ENCODE data around the gene NUP98.
A peak's percentile ranks its signal among the peaks of the same experiment; 100 is the strongest.
"Not testable (repeated sequence)": the region's sequence is repeated elsewhere in the genome, so short reads cannot be mapped to it uniquely, and the experiment has no call there.

Gene NUP98

DNA sequence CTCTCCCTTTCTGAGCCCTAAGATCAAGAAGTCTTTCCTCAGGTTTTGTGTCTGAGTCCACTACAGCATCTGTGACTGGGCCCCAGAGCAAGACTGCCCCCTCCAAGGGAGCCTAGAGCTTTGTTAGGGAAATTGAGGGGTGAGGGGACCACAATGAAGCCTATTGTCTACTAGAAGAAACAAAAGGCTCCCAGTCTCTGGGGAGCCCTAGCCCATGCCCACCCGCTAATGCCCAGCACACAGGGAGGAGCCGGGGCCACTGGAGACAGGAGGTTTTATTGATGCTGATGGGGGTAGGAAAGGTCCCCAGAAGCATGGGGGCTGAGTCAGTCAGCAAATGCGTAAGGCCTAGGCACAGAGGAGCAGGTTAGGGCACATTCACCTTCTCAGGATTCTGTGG is 29.4 kb upstream of the NUP98 start:
- DNase-seq (ENCODE audit: low spot score) (no peak), FAIRE-seq (no peak)

DNA sequence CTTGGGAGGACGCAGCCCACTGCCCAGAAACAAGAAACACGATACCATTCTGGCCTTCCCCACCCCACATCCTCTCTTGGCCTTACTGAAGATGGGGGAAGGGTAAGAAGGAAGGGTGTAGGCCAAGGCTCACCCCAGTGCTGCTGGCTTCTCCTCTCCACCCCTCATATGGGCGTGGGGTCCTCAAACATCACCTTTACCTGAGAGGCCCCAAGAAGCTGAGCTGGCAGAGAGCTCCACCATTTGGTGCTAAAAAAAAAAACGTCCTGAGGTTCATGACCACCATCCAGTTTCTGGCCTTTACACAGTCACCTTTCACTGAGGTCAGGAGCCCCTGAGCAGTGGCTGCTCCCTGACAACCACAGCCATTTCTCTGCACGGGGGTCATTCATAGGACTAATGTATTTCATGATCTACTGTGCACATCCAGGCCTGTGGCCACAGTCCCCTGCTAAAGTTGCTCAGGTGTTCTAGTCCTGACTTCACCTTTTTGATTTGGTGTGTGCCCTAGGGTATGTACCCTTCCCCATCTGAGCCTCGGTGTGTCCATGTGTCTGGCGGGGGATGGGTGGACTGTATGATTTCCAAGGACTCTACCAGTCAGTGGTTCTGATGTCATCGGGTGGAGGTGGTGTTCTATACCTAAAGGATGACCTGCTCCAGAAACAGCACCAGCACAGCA is 28.3 kb upstream of the NUP98 start:
- FAIRE-seq, result no peak
- DNase-seq (ENCODE audit: low spot score), result no peak

DNA sequence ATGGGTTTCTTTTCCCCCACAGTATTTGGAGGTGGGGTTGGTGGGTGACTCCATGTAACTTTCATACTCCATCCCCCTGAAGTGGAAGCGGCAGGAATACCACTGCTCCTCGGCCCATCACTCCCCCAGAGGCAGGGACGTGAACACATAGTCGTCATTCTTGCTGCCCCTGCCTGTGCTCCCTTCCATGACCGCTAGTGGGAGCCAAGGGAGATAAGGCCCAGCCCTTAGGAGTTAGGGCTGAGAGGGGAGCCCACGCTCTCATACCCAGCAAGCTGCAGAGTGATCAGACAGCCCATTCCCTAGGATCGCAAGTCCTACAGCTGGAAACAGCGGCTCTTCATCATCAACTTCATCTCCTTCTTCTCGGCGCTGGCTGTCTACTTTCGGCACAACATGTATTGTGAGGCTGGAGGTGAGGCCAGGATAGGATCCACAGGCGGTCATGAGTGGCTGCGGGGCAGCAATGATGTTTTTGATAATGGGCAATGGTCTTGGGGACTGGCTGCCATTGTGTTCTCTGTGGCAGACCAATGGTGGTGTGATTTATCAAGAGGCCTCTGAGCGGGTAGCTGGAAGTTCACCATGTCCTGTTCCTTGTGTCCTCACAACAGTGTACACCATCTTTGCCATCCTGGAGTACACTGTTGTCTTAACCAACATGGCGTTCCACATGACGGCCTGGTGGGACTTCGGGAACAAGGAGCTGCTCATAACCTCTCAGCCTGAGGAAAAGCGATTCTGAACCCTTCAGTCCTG is 27.5 kb upstream of the NUP98 start:
- peak; percentile 67 for DNase-seq (ENCODE audit: low spot score)
- peak; percentile 52 for FAIRE-seq

DNA sequence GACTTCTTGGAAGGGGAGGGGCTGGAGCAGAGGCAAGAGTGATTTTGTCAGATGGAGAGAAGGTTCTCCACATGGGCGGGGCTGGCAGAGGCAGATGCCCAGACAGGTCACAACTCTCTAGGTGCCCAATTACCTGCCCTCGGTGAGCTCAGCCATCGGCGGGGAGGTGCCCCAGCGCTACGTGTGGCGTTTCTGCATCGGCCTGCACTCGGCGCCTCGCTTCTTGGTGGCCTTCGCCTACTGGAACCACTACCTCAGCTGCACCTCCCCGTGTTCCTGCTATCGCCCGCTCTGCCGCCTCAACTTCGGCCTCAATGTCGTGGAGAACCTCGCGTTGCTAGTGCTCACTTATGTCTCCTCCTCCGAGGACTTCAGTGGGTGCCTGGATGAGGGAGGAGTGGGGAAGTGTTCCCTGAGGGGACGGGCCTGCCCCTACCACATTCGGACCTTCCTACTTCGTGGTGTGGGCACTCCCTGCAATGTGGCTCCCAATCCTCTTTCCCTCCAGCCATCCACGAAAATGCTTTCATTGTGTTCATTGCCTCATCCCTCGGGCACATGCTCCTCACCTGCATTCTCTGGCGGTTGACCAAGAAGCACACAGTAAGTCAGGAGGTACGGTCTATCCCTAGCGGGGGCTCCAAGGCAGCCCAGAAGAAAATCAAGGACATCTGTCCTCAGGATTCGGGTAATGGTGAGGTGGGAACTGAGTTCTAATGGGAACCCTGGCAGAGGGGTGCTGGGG is 26.6 kb upstream of the NUP98 start:
- no peak for FAIRE-seq
- no peak for DNase-seq (ENCODE audit: low spot score)

DNA sequence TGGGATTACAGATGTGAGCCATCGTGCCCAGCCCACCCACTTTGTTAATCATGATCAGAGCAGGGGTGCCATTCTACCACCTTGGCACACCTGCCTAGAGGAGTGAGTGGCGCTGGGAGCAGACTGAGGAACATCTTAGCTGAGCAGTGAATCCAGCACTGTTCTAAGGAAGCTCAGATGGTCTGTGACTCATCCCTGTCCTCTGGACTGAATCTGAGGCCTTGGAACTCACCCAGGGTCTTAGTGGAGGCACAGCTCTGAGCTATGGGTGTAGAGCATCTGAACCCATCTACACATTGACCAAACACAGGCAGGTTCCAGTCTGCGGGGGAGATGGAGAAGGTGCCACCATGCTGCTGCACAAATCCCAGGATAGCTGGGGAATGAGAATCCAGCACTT is 25.9 kb upstream of the NUP98 start:
- no peak for FAIRE-seq
- peak; percentile 21 for DNase-seq (ENCODE audit: low spot score)

DNA sequence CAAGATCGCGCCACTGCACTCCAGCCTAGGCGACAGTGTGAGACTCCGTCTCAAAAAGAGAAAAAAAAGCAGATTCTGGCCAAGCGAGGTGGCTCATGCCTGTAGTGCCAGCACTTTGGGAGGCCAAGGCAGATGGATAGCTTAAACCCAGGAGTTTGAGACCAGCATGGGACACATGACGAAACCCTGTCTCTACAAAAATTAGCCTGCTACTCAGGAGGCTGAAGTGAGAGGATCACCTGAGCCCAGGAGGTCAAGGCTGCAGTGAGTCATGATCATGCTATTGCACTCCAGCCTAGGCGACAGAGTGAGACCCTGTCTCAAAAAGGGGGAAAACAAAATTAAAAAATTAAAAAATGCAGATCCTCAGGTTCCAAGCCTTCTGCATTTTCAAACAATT is 25.0 kb upstream of the NUP98 start:
- DNase-seq (ENCODE audit: low spot score), result no peak
- FAIRE-seq, result no peak

DNA sequence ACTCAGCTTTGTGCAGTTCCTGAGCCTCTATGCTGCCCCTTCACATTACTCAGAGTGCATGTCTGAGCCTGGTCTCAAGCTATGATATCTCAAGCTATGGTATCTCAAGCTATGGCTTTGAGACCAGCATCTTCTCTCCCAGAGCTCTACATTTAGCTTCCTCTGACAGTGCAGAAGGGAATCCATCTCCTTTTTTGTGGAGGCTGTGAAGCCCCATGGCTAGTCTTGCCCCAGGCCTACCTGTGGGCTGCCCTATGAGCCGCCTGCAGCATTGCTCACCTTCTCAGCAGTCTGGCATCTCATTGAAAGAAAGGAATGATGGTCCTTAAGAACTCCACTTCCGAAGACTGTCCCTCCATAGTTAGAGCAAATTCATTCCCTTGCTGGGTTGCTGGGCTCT is 23.6 kb upstream of the NUP98 start:
- FAIRE-seq (no peak), DNase-seq (ENCODE audit: low spot score) (no peak)

DNA sequence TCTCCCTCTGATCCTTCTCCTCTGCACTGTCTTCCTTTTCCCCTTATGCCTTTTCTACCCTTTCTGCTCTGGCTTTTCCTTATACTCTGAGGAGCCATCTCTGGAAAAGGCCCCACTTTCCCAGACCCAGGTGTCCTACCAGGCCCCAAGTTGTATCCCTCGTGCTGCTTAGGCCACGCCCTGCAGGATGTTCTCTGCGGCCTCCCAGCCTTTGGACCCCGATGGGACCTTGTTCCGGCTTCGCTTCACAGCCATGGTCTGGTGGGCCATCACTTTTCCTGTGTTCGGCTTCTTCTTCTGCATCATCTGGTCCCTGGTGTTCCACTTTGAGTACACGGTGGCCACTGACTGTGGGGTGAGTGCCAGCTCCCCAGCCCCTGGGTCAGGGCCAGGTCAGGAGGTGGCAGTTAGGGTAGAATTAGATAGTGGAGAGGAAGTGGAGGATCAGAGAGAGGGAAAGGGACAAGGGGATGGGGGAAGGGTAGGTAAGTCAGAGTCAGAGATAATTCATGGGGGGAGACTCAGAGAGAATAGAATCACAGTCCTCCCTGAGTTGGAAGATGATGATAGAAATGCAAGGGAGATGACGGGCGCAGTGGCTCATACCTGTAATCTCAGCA is 19.9 kb upstream of the NUP98 start:
- FAIRE-seq (no peak), DNase-seq (ENCODE audit: low spot score) (no peak)

DNA sequence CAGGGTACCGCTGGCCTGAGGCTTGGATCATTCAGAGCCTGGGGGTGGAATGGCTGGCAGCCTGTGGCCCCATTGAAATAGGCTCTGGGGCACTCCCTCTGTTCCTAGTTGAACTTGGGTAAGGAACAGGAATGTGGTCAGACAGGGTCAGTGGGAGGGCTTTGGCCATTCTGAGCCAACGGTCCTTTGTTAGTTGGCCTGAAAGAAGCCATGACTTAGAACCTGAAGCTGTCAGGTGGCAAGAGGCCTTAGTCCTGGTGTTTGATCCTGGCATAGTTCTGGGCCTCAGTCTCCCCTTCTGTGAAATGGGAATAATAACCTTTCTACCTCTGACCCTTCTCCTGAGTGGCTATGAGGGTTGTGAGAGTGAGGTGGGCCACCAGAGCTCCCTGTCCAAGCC is 19.3 kb upstream of the NUP98 start:
- DNase-seq (ENCODE audit: low spot score) (no peak), FAIRE-seq (no peak)

DNA sequence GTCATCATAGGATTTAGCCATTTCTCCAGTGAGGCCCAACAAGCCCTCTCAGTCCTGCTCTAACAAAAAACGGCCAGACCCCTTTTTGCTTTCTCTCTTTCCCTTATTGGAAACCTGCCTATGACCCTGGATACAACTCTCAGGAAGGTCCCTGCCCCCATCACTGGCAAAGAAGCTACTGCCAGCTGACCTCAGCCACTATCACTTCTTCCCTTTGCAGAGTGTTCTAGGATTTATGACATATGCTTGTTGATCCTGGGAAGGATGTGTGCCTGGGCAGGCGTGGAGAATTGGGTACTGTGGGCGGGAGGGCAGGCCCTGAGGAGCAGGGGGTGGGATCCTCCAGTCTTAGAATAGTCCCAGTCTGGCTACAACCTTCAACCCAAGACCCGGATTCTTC is 18.5 kb upstream of the NUP98 start:
- no peak for DNase-seq (ENCODE audit: low spot score)
- FAIRE-seq, result no peak

DNA sequence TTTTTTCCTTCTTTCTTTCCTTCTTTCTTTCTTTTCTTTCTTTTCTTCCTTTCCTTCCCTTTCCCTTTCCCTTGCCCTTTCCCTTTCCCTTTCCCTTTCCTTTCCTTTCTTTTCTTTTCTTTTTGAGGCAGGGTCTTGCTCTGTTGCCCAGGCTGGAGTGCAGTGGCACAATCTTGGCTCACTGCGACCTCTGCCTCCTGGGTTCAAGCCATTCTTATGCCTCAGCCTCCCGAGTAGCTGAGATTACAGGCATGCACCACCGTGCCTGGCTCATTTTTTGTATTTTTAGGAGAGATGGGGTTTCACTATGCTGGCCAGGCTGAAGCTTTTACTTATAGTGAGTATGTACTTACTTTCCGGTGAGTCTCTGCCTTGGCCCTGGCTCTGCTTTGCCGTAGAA is 17.5 kb upstream of the NUP98 start:
- FAIRE-seq; DNase-seq (ENCODE audit: low spot score): not testable (repeated sequence)

DNA sequence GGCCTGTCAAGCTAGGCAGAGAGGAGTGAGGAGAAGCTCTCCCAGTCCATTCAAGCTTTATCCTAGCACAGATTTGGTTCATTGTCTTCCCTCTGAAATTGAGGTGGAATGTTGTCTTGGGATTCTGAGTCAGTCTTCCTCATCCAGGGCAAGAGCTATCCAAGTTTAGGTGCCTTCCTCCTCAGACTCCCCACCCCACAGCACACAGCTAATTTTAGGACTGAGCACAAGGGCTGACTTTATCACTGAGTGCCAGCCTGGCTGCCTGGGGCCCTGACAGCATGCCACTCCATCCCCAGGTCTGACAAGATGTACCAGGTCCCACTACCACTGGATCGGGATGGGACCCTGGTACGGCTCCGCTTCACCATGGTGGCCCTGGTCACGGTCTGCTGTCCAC is 13.6 kb upstream of the NUP98 start:
- FAIRE-seq (no peak), DNase-seq (ENCODE audit: low spot score) (no peak)

DNA sequence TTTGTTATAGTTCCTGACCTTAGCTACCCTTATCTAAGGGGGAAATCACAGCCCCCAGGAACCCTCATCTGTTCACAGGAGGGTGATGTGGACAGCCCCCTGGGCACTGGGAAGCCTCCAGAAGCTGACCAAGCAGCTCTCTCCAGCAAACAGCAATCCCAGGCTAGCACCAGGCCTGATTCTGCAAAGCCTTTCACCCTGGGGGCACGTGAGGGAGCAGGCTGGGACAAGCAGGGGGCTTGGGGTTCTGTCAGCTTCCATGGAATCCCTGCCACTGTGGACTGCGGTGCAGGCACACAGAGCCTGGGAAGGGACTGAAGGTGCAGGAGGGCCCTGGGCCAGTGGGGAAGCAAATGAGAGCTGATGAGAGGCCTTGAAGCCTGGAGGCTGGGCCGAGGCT is 13.1 kb upstream of the NUP98 start:
- no peak for FAIRE-seq
- DNase-seq (ENCODE audit: low spot score), result no peak

DNA sequence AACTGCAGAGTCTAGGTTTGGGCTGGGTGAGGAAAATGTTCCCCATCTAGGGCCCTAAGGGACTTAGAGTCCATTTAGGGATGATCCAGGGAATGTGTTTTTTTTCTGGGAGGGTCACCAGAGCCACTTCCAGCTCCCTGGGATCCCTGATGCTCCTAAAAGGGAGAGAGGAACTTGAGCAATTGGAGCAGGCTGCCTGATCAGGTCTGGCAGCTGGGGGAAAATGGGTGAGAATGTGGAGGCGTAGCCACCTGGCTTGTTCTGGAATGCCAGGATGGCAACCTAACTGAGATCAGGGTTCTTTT is 12.2 kb upstream of the NUP98 start:
- FAIRE-seq (no peak), DNase-seq (ENCODE audit: low spot score) (no peak)

DNA sequence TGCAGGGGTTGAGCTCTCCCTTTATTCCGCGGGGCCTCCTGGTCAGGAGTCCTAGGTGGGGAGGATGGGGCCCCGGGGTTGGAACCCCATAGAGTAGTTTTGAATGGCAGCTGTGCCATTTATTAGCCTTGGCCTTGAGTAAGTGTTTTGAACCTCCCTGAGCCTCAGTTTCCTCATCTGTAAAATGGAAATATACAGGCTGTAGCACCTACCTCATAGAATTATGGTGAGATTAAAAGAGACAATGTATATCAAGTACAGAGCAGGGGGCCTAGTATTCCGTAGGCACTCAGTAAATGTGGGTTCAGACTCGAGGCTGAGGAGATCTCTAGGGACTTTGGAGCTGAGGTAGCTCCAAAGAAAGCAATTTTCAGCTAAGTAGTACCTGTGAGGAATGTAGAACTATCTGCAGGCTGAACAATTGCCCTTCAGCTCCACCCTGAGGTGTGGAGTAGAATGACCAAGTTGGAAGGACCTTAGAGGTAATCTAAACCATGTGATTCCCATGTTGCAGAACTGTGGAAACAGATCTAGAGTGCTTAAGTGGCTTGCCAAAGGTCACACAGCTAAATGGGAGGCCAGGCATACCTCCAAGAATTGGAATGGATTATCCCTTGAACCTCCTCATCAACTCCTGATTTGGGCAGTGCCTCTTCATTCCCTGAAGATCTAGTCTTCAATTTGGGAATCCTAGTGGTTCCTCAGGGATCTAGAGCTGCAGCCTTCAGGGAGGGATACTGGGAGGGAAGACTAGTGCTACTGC is 11.7 kb upstream of the NUP98 start:
- DNase-seq (ENCODE audit: low spot score) (peak; percentile 44), FAIRE-seq (no peak)

DNA sequence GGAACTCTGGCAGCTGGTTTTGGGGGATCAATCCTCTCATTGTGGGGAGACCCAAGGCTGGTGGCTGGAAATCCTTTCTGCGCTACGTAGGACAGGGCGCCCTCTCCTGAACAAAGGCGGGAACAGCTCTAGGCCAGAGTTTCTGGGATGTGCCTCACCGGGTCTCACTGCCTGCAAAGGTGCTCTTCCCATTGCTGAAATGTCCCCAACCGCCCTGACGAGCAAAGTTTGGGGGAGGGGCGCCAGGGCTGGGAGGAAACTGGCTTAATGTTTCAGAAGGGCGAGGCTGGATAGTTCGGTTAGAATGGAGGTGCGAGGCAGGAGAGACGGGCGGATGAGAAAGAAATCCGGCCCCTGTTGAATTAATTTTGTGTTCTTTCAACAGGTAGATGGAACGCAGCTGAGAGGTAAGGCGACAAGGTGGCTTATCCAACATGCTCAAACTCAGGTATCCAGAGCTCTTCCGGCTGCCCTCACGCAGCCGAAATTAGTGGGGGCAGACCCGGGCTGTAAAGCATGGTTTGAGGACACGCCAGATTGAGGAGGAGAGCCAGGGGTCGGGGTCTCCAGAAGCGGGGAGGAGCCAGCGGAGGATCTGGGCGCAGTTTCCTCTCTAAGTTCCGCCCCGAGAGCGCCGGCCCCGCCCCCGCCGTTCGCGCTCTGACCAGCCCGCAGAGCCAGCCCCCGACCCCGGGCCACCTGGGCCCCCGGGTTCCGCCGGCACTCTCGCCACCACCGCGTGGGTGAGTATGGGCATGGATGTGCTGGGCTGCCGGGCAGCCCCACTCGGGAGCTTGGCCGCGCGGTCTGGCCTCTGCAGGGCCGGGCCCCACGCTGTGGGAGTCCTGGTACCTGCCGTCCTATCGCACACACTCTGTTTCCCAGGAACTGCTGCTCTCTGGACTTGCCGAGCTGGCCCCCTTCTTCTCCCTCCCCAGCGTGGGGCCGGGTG is 10.8 kb upstream of the NUP98 start, which contains the start of gene PGAP2:
PGAP2 (plus strand) TSS at position 652 of the 952 bp plus-strand sequence. CDS start 2,700 bp downstream, outside the sequence.
- DNase-seq (ENCODE audit: low spot score) (peak; percentile 53), FAIRE-seq (no peak)

DNA sequence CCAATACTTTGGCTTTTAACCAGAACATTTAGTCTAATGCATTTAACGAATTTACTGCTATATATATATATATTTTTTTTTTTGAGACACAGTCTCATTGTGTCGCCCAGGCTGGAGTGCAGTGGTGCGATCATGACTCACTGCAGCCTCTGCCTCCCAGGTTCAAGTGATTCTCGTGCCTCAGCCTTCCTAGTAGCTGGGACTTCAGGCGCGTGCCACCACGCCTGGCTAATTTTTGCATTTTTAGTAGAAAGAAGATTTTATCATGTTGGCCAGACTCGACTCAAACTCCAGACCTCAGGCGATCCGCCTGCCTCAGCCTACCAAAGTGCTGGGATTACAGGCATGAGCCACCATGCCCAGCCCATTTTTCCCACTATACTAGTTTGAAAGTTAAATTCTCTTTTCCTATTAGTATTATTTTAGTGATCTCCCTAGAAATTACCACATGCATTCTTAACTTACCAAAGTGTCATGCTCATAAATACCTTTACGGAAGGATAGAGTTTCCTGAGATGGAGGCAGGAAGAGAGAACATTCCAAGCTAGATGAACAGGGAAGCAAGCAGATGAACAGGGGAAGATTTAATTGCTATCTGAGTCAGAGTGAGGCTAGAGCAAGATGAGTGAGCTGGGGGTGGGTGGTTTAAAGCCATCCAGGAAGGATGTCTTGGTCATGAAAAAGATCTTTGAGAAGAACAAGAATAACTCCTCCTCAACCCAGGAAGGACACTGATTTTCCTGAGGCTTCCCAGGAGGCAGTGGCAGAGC is 6.6 kb upstream of the NUP98 start:
- DNase-seq (ENCODE audit: low spot score) (peak; percentile 38), FAIRE-seq (no peak)

DNA sequence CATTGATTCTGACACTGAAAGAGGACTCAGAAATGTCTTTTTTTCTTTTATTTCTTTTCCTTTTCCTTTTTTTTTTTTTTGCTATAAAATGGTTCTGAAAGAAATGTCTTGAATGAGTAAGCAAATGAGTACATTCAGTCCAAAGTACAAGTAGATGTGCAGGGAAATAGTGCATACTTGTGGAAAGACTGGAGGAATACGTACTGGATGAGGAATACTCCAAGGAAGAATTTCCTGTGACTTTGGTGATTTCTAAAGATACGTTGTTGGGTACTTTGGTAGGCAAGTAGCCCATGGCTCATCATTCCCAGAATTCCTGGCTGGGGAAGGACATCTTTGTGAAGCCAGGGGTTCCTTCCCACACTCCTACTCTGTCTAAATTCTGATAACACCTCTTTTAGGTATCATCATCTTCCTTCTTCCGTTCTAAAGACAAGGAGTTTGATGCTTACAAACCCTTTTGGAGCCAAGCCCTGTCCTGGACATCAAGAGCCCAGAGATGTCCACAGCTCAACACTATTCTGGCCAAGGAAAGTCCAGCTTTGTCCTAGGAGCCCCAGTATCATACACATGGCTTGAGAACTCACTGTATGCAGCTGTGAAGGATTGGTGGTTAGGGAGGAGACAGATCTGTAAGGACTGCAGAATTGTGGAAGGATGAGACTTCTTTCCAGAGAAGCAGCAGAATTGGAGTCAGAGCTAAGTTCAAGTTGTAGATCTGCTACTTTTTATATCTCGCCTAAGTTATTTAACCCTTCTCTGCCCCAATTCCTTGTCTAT is 4.8 kb upstream of the NUP98 start:
- no peak for FAIRE-seq
- DNase-seq (ENCODE audit: low spot score), result no peak

DNA sequence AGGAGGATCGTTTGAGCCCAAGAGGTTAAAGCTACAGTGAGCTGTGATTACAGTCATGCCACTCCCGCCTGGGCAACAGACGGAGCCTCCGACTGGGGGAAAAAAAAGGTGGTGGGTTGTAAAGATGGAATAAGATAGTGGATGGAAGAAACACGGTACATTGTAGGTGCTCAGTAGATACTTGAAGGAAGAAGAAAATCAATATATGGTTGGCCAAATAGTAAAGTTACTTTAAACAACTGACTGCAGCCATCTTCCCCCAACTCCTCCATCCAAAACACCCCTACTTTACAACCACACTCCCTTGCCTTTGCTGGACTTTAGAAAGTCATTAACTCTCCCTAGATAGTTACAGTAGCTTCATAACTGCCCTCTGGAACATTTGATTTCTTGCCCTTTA is 2.5 kb upstream of the NUP98 start:
- no peak for DNase-seq (ENCODE audit: low spot score)
- FAIRE-seq, result no peak
